IPS-11a (cell line): ENCODE results near the gene TRIM46.

Source experiments
- H3K4me3 ChIP-seq: one replicate; pipeline ENCODE4 v1.5.1; 2013; ENCODE audit warnings: low read depth, low read length, control low read depth

TRIM46 gene

DNA sequence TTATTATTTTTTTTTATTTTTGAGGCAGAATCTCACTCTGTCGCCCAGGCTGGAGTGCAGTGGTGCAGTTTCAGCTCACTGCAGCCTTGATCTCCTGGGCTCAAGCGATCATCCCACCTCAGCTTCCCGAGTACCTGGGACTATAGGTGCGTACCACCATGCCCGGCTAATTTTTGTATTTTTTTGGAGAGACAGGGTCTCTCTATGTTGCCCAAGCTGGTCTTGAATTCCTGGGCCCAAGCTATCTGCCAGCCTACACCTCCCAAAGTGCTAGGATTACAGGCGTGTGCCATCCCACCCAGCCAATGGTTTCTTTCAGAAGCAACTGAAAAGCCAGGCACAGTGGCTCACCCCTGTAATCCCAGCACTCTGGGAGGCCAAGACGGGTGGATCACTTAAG, 2.8 kb upstream of the TRIM46 start:
- H3K4me3 ChIP-seq: no peak overlapping the region

GRCh38 chr1:155171836-155172731, 1.6 kb upstream of the TRIM46 start:
- H3K4me3 ChIP-seq: peak overlapping the region; percentile 80

- peak within 1 kb of the TSS; percentile 80 for H3K4me3 ChIP-seq
These were observed 744 bp upstream of the TRIM46 start, which contains the start of gene KRTCAP2 for GRCh38 chr1:155172732-155173477. Gene KRTCAP2, minus strand, starts transcription at chr1:155173304. Its CDS starts 80 bp downstream, at chr1:155173224.

DNA sequence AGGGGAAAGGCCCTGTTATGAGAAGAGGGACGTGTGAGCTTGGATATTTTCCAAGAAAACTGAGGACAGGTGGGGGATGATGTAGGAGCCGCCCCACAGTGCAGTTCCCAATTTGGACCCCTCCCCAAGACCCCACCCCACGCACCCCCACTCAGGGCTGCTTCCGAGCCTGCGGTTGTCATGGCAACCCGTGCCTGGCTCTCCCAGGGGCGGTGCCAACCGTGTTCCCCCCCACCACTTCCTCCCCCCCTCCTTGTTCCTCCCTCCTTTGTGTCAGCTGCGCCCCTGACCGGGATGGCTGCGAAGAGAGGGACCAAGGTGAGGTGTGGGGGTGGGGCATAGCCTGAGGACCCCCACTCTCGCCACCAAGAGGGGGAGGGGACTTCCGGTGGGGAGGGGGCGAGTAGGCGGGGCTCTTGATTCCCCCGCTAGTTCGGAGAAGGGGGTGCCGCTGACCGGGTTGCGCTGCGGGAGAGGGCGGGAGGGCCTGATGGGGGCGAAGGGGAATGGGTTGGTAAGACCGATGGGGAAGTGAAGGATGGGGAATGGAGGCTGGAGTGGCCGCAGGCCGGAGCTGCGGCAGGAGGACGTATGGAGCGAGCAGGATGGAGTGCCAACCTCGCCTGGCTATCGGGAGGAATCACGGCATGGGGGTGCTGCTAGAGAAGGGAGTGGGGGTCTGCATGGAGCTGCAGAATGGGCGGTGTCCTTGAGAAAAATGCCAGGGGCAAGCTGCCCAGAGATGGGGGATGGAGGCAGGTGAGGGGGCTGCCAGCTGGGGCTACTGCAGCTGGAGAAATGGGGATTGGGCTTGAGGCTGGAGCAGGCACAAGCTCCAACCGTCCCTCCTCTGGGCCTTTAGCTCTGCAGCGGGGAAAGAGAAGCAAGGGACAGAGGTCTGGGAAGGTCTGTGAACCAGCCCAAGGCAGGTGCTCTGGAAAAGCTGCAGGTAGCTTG, 953 bp downstream of the TRIM46 start:
- peak overlapping the region; percentile 80 for H3K4me3 ChIP-seq

GRCh38 chr1:155175281-155175926, 1.8 kb downstream of the TRIM46 start:
- peak overlapping the region; percentile 80 for H3K4me3 ChIP-seq

DNA sequence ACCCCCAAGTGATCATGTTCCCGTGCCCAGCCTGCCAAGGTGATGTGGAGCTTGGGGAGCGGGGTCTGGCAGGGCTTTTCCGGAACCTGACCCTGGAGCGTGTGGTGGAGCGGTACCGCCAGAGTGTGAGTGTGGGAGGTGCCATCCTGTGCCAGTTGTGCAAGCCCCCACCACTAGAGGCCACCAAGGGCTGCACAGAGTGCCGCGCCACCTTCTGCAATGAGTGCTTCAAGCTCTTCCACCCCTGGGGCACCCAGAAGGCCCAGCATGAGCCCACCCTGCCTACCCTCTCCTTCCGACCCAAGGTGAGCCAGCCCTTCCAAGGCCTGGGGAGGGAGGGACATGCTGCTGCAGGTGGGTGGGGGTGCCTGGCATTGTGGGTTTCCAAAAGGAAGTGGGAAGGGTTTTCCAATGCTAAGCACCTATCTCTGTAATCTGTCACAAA, 2.3 kb downstream of the TRIM46 start:
- H3K4me3 ChIP-seq: no peak overlapping the region

GRCh38 chr1:155176544-155177071, 3.0 kb downstream of the TRIM46 start:
- H3K4me3 ChIP-seq: no peak overlapping the region

- no peak overlapping the region for H3K4me3 ChIP-seq
These were observed 3.7 kb downstream of the TRIM46 start for GRCh38 chr1:155177192-155177917.

DNA sequence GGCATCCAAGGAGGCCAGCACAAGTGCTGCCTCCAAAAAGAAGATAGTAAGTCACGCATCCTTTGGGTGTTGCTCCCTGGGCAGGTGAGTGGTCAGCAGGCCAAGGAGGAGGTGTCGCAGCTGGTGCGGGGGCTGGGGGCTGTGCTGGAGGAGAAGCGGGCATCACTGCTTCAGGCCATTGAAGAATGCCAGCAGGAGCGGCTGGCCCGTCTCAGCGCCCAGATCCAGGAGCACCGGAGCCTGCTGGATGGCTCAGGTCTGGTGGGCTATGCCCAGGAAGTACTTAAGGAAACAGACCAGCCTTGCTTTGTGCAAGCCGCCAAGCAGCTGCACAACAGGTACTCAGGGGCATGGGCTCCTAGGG, 4.3 kb downstream of the TRIM46 start:
- H3K4me3 ChIP-seq: no peak overlapping the region

GRCh38 chr1:155178441-155179111, 4.9 kb downstream of the TRIM46 start:
- H3K4me3 ChIP-seq: no peak overlapping the region

DNA sequence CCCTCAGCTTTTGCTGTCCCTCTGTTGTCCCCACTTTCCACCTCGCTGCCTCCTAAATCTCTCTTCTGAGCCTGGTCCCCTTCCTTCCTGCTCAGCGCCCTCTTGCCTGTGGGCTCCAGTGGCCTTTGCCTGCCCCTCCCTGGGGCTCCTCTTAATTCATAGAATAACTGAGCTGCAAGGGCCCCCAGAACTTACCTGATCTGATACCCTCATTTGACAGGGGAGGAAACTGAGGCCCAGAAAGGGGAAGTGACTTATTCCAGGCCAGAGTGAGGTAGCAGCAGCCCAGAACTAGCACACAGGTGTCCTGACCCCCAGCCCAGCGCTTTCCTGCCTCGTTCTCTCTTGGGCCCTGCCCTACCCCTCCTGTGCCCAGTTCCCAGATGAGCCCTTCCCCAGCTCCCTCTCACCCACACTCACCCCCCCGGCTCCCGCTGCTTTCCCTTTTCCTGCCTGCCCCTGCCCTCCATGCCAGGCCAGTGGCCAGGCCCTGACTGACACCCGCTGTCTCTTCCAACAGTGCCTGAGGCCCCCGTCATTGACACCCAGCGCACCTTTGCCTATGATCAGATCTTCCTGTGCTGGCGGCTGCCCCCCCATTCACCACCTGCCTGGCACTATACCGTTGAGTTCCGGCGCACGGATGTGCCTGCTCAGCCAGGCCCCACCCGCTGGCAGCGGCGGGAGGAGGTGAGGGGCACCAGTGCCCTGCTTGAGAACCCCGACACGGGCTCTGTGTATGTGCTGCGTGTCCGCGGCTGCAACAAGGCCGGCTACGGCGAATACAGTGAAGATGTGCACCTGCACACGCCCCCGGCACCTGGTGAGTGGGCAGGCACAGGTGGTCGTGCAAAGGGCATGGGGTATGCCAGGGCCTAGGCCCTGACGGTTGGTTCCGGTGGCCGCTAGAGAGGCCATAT, 5.7 kb downstream of the TRIM46 start:
- H3K4me3 ChIP-seq: no peak overlapping the region

DNA sequence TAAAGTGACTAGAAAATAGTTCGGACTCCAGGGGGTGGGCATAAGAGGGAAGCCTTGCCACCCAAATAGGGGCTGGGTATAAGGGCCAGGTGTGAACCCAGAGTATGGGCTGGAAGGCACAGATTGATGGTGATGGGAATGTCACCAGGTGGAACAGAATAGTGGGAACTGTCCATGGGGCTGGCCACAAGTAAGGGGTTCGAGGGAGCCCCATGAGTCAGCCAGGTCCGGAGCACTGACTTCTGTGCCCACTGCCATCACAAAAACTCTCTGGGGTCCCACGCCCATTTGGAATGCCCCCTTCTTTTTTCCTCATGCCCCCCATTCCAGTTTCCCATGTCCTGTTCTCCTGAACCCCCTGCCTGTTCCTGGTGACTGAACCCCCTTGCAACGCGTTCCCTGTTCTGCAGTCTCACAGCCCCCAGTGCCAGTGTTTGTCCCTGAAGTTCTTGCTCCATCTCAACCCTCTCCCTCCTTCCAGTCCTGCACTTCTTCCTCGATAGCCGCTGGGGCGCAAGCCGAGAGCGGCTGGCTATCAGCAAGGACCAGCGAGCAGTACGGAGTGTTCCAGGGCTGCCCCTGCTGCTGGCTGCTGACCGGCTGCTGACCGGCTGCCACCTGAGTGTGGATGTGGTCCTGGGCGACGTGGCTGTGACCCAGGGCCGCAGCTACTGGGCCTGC, 7.9 kb downstream of the TRIM46 start:
- H3K4me3 ChIP-seq: no peak overlapping the region

DNA sequence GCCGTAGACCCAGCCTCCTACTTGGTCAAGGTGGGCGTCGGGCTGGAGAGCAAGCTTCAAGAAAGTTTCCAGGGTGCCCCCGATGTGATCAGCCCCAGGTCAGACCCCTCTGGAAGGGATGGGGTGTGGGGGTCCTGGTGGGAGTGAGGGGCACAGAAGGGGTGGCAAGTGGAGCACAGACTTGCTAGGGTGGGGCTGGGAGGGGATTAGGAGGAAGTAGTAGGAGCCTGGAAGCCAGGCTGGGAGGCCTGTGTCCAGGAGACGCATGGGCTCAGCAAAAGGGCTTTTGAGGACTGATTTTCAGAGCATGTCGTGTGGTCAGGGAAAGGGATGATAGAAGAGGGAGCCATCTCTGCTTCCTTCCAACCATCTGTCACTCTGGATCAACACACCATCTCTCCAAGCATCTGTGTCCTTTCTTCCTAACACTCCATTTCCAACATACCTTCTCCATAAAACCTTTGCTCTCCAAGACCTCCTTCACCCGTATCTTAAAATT, 8.5 kb downstream of the TRIM46 start:
- H3K4me3 ChIP-seq: no peak overlapping the region

DNA sequence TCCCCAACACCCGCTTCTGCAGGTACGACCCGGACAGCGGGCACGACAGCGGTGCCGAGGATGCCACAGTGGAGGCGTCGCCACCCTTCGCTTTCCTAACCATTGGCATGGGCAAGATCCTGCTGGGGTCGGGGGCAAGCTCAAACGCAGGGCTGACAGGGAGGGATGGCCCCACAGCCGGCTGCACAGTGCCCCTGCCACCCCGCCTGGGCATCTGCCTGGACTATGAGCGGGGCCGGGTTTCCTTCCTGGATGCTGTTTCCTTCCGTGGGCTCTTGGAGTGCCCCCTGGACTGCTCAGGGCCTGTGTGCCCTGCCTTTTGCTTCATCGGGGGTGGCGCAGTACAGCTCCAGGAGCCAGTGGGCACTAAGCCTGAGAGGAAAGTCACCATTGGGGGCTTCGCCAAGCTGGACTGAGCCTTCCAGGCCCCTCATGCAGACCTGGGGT, 10.1 kb downstream of the TRIM46 start:
- H3K4me3 ChIP-seq: no peak overlapping the region

- no peak overlapping the region for H3K4me3 ChIP-seq
These were observed 10.7 kb downstream of the TRIM46 start for GRCh38 chr1:155184351-155184811.

- H3K4me3 ChIP-seq: no peak overlapping the region
These were observed 11.5 kb downstream of the TRIM46 start for GRCh38 chr1:155184835-155185782.
